Astrocyte (in vitro differentiated cells and primary cell): ENCODE data around the gene HSBP1. TPM values are rescaled to one million over a fixed set of nuclear protein-coding genes. Genes with fewer than 3 reads are reported as not detected.

Experiments
- DNase-seq: peaks from one replicate; pipeline ENCODE4 v3.0.0-alpha.2; 2010; ENCODE audit warnings: low read depth
- FAIRE-seq: peaks from 2 replicates; lab custom pipeline; 2011; peaks lifted over from hg19 to GRCh38; lab: Jason Lieb, UNC
- H2AFZ ChIP-seq: 2 replicates; pipeline ENCODE4 v1.6.0; 2012; ENCODE audit warnings: low read depth, low read length, inconsistent platforms
- H3K27ac ChIP-seq: 2 replicates; pipeline ENCODE4 v1.5.1; 2011; ENCODE audit warnings: low read depth, low read length, inconsistent platforms
- H3K27me3 ChIP-seq: 2 replicates; pipeline ENCODE4 v1.6.0; 2011; ENCODE audit warnings: low read length, inconsistent platforms; ENCODE audit not compliant: insufficient read depth
- H3K36me3 ChIP-seq: 2 replicates; pipeline ENCODE4 v1.5.1; 2011; ENCODE audit warnings: low read length, inconsistent platforms; ENCODE audit not compliant: insufficient read depth
- H3K4me1 ChIP-seq: 2 replicates; pipeline ENCODE4 v1.5.1; 2011; ENCODE audit warnings: low read length, inconsistent platforms; ENCODE audit not compliant: insufficient read depth
- H3K4me2 ChIP-seq: 2 replicates; pipeline ENCODE4 v1.6.0; 2012; ENCODE audit warnings: low read length, inconsistent platforms
- H3K4me3 ChIP-seq: 2 replicates; pipeline ENCODE4 v1.5.1; 2011; ENCODE audit warnings: low read depth, mild to moderate bottlenecking, low read length, inconsistent platforms; ENCODE audit not compliant: insufficient read depth
- H3K79me2 ChIP-seq: 2 replicates; pipeline ENCODE4 v1.6.0; 2012; ENCODE audit warnings: mild to moderate bottlenecking, low read length, inconsistent platforms; ENCODE audit not compliant: insufficient read depth
- H3K9ac ChIP-seq: 2 replicates; pipeline ENCODE4 v1.6.0; 2012; ENCODE audit warnings: mild to moderate bottlenecking, low read length, inconsistent platforms
- H3K9me3 ChIP-seq: 2 replicates; pipeline ENCODE4 v1.5.1; 2012; ENCODE audit warnings: low read depth, mild to moderate bottlenecking, low read length, inconsistent platforms; ENCODE audit not compliant: insufficient read depth
- H4K20me1 ChIP-seq: 2 replicates; pipeline ENCODE4 v1.6.0; 2012; ENCODE audit warnings: low read length, inconsistent platforms; ENCODE audit not compliant: insufficient read depth
- H3K27ac Mint-ChIP-seq: one replicate; pipeline ENCODE4 v1.8.0; 2021; ENCODE audit warnings: mild to moderate bottlenecking, mixed read lengths; ENCODE audit not compliant: unreplicated experiment
- H3K27me3 Mint-ChIP-seq: one replicate; pipeline ENCODE4 v1.8.0; 2021; ENCODE audit warnings: low read depth, mixed read lengths; ENCODE audit not compliant: unreplicated experiment
- H3K36me3 Mint-ChIP-seq: one replicate; pipeline ENCODE4 v1.8.0; 2021; ENCODE audit warnings: low read depth, mixed read lengths; ENCODE audit not compliant: unreplicated experiment
- H3K4me1 Mint-ChIP-seq: one replicate; pipeline ENCODE4 v1.8.0; 2021; ENCODE audit warnings: low read depth, mixed read lengths; ENCODE audit not compliant: unreplicated experiment
- H3K4me3 Mint-ChIP-seq: one replicate; pipeline ENCODE4 v1.8.0; 2021; ENCODE audit warnings: mild to moderate bottlenecking, moderate library complexity, mixed read lengths; ENCODE audit not compliant: unreplicated experiment
- H3K9me3 Mint-ChIP-seq: one replicate; pipeline ENCODE4 v1.8.0; 2021; ENCODE audit warnings: mild to moderate bottlenecking, mixed read lengths; ENCODE audit not compliant: unreplicated experiment
- CTCF ChIP-seq: IDR thresholded peaks from 2 replicates; pipeline ENCODE4 v1.5.1; 2011; ENCODE audit warnings: low read depth, mild to moderate bottlenecking, inconsistent platforms, low read length, moderate library complexity; ENCODE audit not compliant: insufficient read depth
- EZH2 ChIP-seq: IDR thresholded peaks from 2 replicates; pipeline ENCODE4 v1.6.1; 2012; ENCODE audit warnings: mild to moderate bottlenecking, low read length, inconsistent platforms; ENCODE audit not compliant: insufficient read depth
- total RNA-seq: library from RNA; stranded (reverse); gene quantifications from 2 replicates; pipeline ENCODE4 v1.2.1, GENCODE V29; 2021

Gene HSBP1
- total RNA-seq, 1 donor from 2014 or later, result 179 TPM

DNA sequence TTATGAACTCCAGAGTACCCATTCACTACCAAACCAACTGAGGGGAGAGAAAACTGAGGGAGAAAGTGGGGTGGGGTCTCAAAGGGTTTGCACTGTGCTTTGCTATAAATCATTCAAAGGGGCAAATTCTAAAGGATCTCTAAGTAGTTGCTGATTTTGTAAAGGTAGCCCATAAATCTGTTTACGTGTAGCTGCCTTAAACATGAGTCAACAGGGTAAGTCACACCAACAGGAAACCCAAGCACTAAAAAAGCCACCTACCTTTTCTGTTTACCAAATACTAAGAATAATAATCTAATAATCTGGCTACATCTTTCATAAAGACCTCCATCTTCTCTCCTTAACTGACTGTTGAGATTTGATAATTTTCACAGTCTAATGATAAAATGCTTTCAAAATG lies 8.4 kb upstream of the HSBP1 start:
- no peak overlapping the region for H3K4me2 ChIP-seq
- no peak overlapping the region for H3K27ac ChIP-seq
- no peaks in the 10 kb centered on the region for H3K36me3 ChIP-seq
- no peaks in the 10 kb centered on the region for H3K79me2 ChIP-seq
- H3K4me3 ChIP-seq, result no peak overlapping the region
- peaks cover 11% of the 10 kb centered on the region for H3K27me3 Mint-ChIP-seq
- no peaks in the 10 kb centered on the region for H3K4me1 Mint-ChIP-seq
- no peak for TF ChIP-seq EZH2
- TF ChIP-seq CTCF, result no peak
- no peak overlapping the region for H3K4me3 Mint-ChIP-seq
- no peak overlapping the region for H3K27ac Mint-ChIP-seq
- H2AFZ ChIP-seq, result no peak overlapping the region
- H4K20me1 ChIP-seq, result no peaks in the 10 kb centered on the region
- H3K9me3 ChIP-seq, result no peaks in the 10 kb centered on the region
- no peak for FAIRE-seq
- H3K27me3 ChIP-seq, result no peaks in the 10 kb centered on the region
- no peak overlapping the region for H3K9ac ChIP-seq
- peaks cover 3% of the 10 kb centered on the region for H3K4me1 ChIP-seq
- no peaks in the 10 kb centered on the region for H3K36me3 Mint-ChIP-seq
- no peaks in the 10 kb centered on the region for H3K9me3 Mint-ChIP-seq
- no peak for DNase-seq

DNA sequence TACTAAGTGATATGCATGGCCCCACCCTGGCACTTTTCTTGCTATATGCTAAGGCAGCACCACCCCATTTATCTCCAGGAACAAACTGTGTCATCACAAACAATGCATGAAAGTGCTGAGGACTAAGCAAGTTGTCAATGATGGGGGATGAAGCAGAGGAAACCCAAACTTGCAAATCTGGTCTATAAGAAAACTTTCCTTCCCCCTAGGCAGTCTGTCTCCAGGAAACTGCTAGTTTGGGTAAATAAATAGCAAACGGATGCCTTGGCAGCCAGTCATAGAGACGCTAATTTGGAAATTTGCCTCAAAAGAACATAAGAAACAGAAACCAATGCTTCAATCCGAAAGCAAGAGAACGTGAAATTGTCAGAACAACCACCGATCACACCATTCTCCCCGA lies 5.6 kb upstream of the HSBP1 start:
- FAIRE-seq, result no peak

More for the DNA sequence above, 5.6 kb upstream of the HSBP1 start:
- H3K27ac Mint-ChIP-seq, result no peak overlapping the region
- peak overlapping the region; percentile 80 for H3K4me2 ChIP-seq
- H3K36me3 Mint-ChIP-seq, result no peaks in the 10 kb centered on the region
- no peaks in the 10 kb centered on the region for H3K9me3 ChIP-seq
- H3K4me3 Mint-ChIP-seq, result no peak overlapping the region
- H3K9ac ChIP-seq, result peak overlapping the region; percentile 21
- TF ChIP-seq EZH2 (no peak), CTCF (no peak)
- no peaks in the 10 kb centered on the region for H3K4me1 Mint-ChIP-seq
- peak; percentile 54 for DNase-seq
- no peaks in the 10 kb centered on the region for H3K79me2 ChIP-seq
- H3K27me3 Mint-ChIP-seq, result peaks cover 2% of the 10 kb centered on the region
- peaks cover 2% of the 10 kb centered on the region for H3K9me3 Mint-ChIP-seq
- H3K27me3 ChIP-seq, result no peaks in the 10 kb centered on the region
- H2AFZ ChIP-seq, result peak overlapping the region; percentile 22
- no peak overlapping the region for H3K4me3 ChIP-seq
- H3K4me1 ChIP-seq, result peaks cover 3% of the 10 kb centered on the region
- H4K20me1 ChIP-seq, result no peaks in the 10 kb centered on the region
- H3K36me3 ChIP-seq, result no peaks in the 10 kb centered on the region
- H3K27ac ChIP-seq, result no peak overlapping the region
